C4-2B (cell line): Measurements from ENCODE around the gene PKM.

ENCODE experiments used
- H3K27ac ChIP-seq: fragments of 450-650 bp; 2 replicates; pipeline ENCODE4 v1.5.1; 2017
- CTCF ChIP-seq: fragments of 450-650 bp; conservative IDR thresholded peaks from 2 replicates; pipeline ENCODE4 v1.5.1; 2017; ENCODE audit warnings: mild to moderate bottlenecking
- ZFX ChIP-seq: fragments of 450-650 bp; IDR thresholded peaks from 2 replicates; pipeline ENCODE4 v1.6.1; 2017

PKM gene

GRCh38 chr15:72199721-72200212 is 31.2 kb downstream of the PKM start:
- TF ChIP-seq CTCF (peak; percentile 95), ZFX (no peak)
- no peak overlapping the region for H3K27ac ChIP-seq

- TF ChIP-seq ZFX (no peak), CTCF (no peak)
Measured at GRCh38 chr15:72199205-72199515, 31.8 kb downstream of the PKM start.

DNA sequence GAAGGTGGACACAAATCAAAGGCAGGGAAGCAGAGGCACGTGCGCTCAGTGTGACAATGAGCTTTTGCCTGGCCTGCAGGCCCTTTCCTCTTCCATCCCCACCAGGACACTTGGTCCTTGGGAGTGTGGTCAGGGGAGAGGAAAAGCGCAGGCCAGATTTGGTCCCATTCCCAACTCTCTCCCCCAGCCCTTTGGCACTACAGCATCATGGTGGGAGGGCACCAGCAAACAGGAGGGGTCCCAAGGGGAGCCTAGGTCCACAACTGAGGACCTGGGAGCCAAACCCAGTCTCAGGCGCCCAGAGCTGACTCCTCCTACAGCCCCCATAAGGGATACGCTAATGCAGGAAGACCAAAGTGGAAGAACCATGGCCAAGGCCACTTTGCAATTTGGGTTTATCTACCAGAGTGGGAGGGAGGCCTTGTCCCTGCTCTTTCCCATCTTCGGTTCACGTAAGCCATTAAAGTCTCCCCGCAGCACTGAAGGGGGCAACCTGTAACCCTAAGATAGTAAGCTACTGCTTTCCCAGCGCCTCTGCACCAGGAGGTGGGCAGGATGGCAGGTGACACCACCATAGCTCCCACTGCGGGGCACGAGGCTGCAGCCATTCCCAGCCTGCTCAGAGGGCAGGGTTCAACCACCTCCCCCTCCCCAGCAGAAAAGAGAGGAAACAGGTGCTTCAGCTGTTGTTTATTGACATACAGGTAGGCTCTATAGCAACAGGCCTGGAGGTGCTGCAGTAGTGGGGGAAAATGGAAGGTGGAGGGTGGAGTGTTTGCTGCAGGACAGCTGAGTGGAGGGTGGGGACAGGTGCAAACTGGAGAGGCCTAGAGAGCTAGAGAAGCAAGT is 32.4 kb downstream of the PKM start:
- TF ChIP-seq ZFX (no peak), CTCF (no peak)
- H3K27ac ChIP-seq: no peak overlapping the region

More at GRCh38 chr15:72199205-72199515, 31.8 kb downstream of the PKM start:
- H3K27ac ChIP-seq: no peak overlapping the region

DNA sequence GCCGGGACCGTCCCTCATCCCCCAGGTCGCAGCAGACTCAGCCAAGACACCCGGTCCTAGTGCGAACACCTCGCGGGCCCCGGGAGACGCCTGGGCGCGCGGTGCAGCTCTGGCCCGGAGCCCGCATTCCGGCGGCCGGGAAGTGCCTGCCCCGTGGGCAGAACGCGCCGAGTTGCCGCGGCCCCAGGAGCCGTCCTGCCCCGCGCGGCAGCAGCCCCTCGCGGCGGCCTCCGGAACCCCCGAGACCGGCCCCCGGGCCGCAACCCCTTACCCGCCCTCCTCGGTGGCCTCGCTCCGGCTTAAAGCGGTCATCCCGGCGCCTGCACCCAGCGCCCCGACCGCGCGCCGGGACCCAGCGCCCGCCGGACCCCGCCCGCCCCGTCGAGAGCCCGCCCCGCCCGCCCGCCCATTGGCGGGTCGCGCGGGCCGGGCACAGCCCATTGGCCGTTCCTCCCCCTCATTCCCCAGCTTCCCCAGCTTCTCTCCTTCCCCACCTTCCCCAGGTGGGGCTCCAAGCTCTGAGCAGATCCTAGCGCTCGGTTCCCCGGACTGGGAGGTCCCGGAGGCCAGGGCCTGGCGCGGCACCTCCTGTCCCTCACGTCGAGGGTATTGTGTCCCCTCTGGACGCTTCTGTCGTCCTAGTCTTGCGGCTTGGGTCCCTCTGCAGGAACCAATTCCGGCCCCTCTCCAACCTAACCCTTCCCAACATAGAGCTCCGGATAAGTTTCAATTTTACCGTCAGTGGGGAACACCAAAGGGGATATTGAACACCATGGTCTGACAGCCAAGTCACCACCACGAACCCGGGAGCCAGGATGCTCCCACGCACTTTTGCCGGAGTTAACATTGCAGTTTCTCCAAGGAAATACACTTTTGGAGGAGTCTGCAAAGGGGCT is 33.3 kb downstream of the PKM start, which contains the start of gene GRAMD2A:
Gene GRAMD2A, minus strand, starts transcription at position 328 of the 896 bp plus-strand sequence.
- no peak for TF ChIP-seq ZFX
- TF ChIP-seq CTCF: no peak
- H3K27ac ChIP-seq: no peak within 1 kb of the TSS

GRCh38 chr15:72197041-72197459 is 33.9 kb downstream of the PKM start:
- TF ChIP-seq ZFX (no peak), CTCF (no peak)
- no peak overlapping the region for H3K27ac ChIP-seq

DNA sequence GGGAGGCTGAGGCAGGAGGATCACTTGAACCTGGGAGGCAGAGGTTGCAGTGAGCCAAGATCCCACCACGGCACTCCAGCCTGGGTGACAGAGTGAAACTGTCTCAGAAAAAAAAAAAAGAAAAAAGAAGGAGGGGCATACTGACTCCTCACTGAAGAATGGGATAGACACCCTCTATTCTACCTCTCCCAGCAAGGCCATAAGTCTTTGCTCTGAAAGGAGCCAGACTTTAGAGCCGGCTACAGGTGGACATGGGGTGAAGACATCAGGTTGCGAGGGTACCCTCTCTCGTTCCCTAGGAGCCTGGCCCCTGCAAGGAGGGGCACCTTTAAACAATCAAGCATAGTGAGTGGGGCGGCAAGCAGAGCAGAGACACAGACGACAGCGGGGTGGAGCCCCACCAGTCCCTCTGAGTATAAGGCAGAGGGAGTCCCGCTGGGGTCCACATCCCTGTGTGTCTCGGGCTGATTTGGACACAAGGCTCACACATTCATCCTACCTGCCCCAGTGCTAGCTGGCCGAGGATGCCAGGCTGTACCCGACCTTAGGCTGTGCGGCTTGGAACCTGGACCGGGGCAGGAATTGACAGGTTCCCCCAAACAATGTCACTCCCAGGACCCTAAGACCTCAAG is 34.5 kb downstream of the PKM start:
- H3K27ac ChIP-seq: no peak overlapping the region
- TF ChIP-seq CTCF: no peak
- TF ChIP-seq ZFX: no peak
